COR-L47 (cell line): Measurements from ENCODE around the gene ASIC3.
A peak's percentile ranks its signal among the peaks of the same experiment; 100 is the strongest.
"Not testable (repeated sequence)": the region's sequence is repeated elsewhere in the genome, so short reads cannot be mapped to it uniquely, and the experiment has no call there.

Source experiments
- DNase-seq: peaks from one replicate; lab custom pipeline; 2025; lab: John Stamatoyannopoulos, UW

ASIC3 gene

GRCh38 chr7:151013733-151014497 lies 34.4 kb upstream of the ASIC3 start:
- no peak for DNase-seq

GRCh38 chr7:151014950-151015349 lies 33.4 kb upstream of the ASIC3 start:
- no peak for DNase-seq

- no peak for DNase-seq
These were observed 32.4 kb upstream of the ASIC3 start for GRCh38 chr7:151015967-151016366.

- DNase-seq, result no peak
These were observed 31.8 kb upstream of the ASIC3 start for GRCh38 chr7:151016505-151016904.

- no peak for DNase-seq
These were observed 31.4 kb upstream of the ASIC3 start for GRCh38 chr7:151016942-151017341.

GRCh38 chr7:151017370-151017952 lies 30.9 kb upstream of the ASIC3 start:
- no peak for DNase-seq

GRCh38 chr7:151017953-151018420 lies 30.3 kb upstream of the ASIC3 start:
- peak; percentile 9 for DNase-seq

GRCh38 chr7:151018421-151019129 lies 29.8 kb upstream of the ASIC3 start:
- DNase-seq, result no peak

- no peak for DNase-seq
These were observed 29.2 kb upstream of the ASIC3 start for GRCh38 chr7:151019130-151019447.

- DNase-seq, result no peak
These were observed 28.1 kb upstream of the ASIC3 start for GRCh38 chr7:151020231-151020630.

- no peak for DNase-seq
These were observed 25.1 kb upstream of the ASIC3 start for GRCh38 chr7:151023232-151023631.

GRCh38 chr7:151024435-151025056 lies 23.8 kb upstream of the ASIC3 start, which contains the start of gene ATG9B:
ATG9B (minus strand) TSS chr7:151024494; CDS start chr7:151024423, 71 bp downstream.
- DNase-seq, result no peak

- DNase-seq, result no peak
These were observed 22.2 kb upstream of the ASIC3 start for GRCh38 chr7:151025924-151026671.

GRCh38 chr7:151026771-151027727 lies 21.3 kb upstream of the ASIC3 start:
- not testable (repeated sequence) for DNase-seq

GRCh38 chr7:151027728-151028130 lies 20.6 kb upstream of the ASIC3 start:
- not testable (repeated sequence) for DNase-seq

GRCh38 chr7:151028131-151028947 lies 20.0 kb upstream of the ASIC3 start, which contains the start of gene ABCB8:
ABCB8 (plus strand) TSS chr7:151028450; CDS start chr7:151028516, 66 bp downstream.
- peak; percentile 98 for DNase-seq

GRCh38 chr7:151028948-151029501 lies 19.3 kb upstream of the ASIC3 start:
- no peak for DNase-seq

GRCh38 chr7:151031011-151031410 lies 17.3 kb upstream of the ASIC3 start:
- DNase-seq, result no peak
